GM19324 (cell line): ENCODE measurements around the gene IRF8.
"Not testable (repeated sequence)": the region's sequence is repeated elsewhere in the genome, so short reads cannot be mapped to it uniquely, and the experiment has no call there.

Experiments
- ATAC-seq: cut with Tn5 transposase; IDR thresholded peaks from one replicate; pipeline ENCODE4 v1.9.1; 2021; ENCODE audit warnings: mild to moderate bottlenecking, moderate library complexity; ENCODE audit not compliant: unreplicated experiment, low FRiP score

The IRF8 gene

GRCh38 chr16:85898521-85899442, at the start of gene IRF8:
Gene IRF8 (plus strand): TSS chr16:85899162. CDS start chr16:85903016, 3,854 bp downstream.
- peak; percentile 51 for ATAC-seq

- ATAC-seq = no peak
Observed at GRCh38 chr16:85849388-85849787, 49.6 kb upstream of the IRF8 start.

GRCh38 chr16:85850344-85850880, 48.5 kb upstream of the IRF8 start:
- no peak for ATAC-seq

GRCh38 chr16:85851034-85851785, 47.8 kb upstream of the IRF8 start:
- ATAC-seq = no peak

GRCh38 chr16:85853547-85854545, 45.1 kb upstream of the IRF8 start:
- no peak for ATAC-seq

GRCh38 chr16:85854935-85855334, 44.0 kb upstream of the IRF8 start:
- ATAC-seq = no peak

- ATAC-seq = no peak
Observed at GRCh38 chr16:85856079-85856478, 42.9 kb upstream of the IRF8 start.

- ATAC-seq = no peak
Observed at GRCh38 chr16:85856585-85856984, 42.4 kb upstream of the IRF8 start.

- ATAC-seq = no peak
Observed at GRCh38 chr16:85857406-85857805, 41.6 kb upstream of the IRF8 start.

- not testable (repeated sequence) for ATAC-seq
Observed at GRCh38 chr16:85858571-85858970, 40.4 kb upstream of the IRF8 start.

GRCh38 chr16:85858984-85859817, 39.8 kb upstream of the IRF8 start:
- no peak for ATAC-seq

- no peak for ATAC-seq
Observed at GRCh38 chr16:85859818-85860125, 39.2 kb upstream of the IRF8 start.

GRCh38 chr16:85860413-85861094, 38.4 kb upstream of the IRF8 start:
- no peak for ATAC-seq

GRCh38 chr16:85861095-85861825, 37.7 kb upstream of the IRF8 start:
- ATAC-seq = no peak

- ATAC-seq = no peak
Observed at GRCh38 chr16:85862476-85863383, 36.2 kb upstream of the IRF8 start.

- ATAC-seq = no peak
Observed at GRCh38 chr16:85863384-85863774, 35.6 kb upstream of the IRF8 start.

- no peak for ATAC-seq
Observed at GRCh38 chr16:85864965-85865364, 34.0 kb upstream of the IRF8 start.
